PC-3 (cell line): ENCODE data around the gene TLE7.

Experiments used
- EZH2phosphoT487 ChIP-seq: fragments of 300-600 bp; sonication (generic); IDR thresholded peaks from 2 replicates; pipeline ENCODE4 v1.6.1; 2018; ENCODE audit warnings: mild to moderate bottlenecking, antibody characterized with exemption, low read length, borderline replicate concordance
- TF ChIP-seq, protein P1 (sequence below): fragments of 300-600 bp; sonication (generic); conservative IDR thresholded peaks from 2 replicates; pipeline ENCODE4 v1.5.1; 2017; ENCODE audit warnings: antibody characterized with exemption, low read depth, mild to moderate bottlenecking, low read length

DNA sequence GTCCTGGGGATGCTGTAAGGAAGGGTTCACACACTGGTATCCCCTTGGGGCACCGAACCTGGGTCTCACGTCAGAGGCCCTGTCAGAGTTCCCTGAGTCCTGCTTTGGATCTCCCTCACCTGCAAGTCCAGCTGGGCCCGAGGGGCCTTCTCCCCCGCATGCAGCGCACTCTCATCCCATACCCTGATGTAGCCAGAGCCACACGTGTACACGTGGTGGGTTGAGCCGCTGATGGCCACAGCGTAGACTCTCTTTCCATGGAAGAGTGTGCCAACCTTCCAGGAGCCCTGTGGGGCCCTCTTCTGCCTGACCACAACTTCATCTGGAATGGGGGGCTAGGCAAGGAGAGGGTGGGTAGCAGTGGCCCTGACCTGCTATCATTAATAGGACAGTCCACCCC lies 9.9 kb downstream of the TLE7 start:
- TF ChIP-seq, protein P1, sequence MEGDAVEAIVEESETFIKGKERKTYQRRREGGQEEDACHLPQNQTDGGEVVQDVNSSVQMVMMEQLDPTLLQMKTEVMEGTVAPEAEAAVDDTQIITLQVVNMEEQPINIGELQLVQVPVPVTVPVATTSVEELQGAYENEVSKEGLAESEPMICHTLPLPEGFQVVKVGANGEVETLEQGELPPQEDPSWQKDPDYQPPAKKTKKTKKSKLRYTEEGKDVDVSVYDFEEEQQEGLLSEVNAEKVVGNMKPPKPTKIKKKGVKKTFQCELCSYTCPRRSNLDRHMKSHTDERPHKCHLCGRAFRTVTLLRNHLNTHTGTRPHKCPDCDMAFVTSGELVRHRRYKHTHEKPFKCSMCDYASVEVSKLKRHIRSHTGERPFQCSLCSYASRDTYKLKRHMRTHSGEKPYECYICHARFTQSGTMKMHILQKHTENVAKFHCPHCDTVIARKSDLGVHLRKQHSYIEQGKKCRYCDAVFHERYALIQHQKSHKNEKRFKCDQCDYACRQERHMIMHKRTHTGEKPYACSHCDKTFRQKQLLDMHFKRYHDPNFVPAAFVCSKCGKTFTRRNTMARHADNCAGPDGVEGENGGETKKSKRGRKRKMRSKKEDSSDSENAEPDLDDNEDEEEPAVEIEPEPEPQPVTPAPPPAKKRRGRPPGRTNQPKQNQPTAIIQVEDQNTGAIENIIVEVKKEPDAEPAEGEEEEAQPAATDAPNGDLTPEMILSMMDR = no peak
- TF ChIP-seq EZH2phosphoT487 = no peak
